HL-60/S4 treated with phorbol 12-myristate 13-acetate at 8.2 ng/mL for 4 days and 3 days (cell line): ENCODE results near the gene RMRP.
"Not testable (repeated sequence)": the region's sequence is repeated elsewhere in the genome, so short reads cannot be mapped to it uniquely, and the experiment has no call there.

Experiments
- in situ Hi-C: fragments of 300-500 bp; cut with MboI; formaldehyde crosslinking; loops from 2 replicates; pipeline ENCODE4 v1.15.0; 2022; ENCODE audit warnings: low sequenced_read_pairs

RMRP gene

DNA sequence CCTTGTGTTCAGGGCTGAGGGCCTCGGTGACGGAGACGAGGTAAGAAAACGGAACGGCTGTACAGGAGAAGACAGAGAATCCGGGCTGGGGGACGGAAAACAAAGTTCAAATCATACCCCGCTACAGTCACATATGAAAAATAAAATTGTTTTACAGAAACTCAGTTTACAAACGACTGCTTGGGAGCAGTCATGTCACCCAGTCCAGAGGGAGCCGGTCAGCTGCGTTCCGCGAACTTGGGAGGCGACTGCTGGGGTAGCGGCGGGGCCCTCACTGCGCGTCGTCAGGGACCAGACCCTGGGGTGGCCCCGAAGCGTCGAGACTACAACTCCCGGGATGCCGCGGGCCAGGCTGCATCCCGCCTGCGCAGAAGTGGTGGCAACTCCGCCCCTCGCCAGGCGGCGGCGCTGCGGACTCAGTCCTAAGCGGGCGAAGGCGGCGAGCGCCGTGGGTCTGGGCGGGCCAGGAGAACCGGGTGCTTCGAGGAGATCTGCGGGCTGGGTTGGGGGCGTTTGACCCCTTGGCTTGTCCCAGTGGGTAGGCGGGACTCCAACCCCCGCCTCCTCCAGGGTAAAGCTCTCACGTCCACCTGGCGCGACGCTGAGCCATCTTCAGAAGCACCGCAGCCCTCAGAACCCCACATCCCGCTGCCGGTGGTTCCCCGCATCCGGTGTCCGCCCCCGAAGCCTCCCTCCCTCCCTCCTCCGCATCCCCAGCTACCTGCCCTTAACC, 11.1 kb downstream of the RMRP start:
- in situ Hi-C loops: no loop called here

GRCh38 chr9:35646153-35646532, 11.7 kb downstream of the RMRP start:
- in situ Hi-C loops: no loop called here

- in situ Hi-C loops: not testable (repeated sequence)
These were observed 12.1 kb downstream of the RMRP start for GRCh38 chr9:35645736-35646135.

- in situ Hi-C loops: no loop called here
These were observed 14.8 kb downstream of the RMRP start for GRCh38 chr9:35643046-35643445.

- in situ Hi-C loops: not testable (repeated sequence)
These were observed 16.3 kb downstream of the RMRP start for GRCh38 chr9:35641478-35641877.

GRCh38 chr9:35640431-35640830, 17.4 kb downstream of the RMRP start:
- in situ Hi-C loops: not testable (repeated sequence)

GRCh38 chr9:35639631-35640030, 18.2 kb downstream of the RMRP start:
- in situ Hi-C loops: no loop called here

GRCh38 chr9:35639225-35639624, 18.6 kb downstream of the RMRP start:
- in situ Hi-C loops: not testable (repeated sequence)

DNA sequence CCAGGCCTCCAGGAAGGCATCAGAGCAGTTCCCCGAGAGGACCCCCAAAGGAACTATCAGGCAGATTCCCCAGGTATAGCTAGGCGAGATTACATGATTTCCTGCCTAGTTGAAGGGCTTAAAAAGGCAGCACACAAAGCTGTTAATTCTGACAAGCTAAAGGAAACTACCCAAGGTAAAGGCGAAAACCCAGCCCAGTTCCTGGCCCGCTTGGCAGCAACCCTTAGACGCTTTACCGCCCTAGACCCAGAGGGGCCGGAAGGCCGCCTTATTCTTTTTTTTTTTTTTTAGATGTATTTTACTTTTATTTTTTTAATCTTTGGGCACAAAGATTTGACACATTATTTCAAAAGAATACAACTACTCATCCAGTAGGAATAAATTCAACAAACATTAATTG, 19.1 kb downstream of the RMRP start:
- in situ Hi-C loops: not testable (repeated sequence)

DNA sequence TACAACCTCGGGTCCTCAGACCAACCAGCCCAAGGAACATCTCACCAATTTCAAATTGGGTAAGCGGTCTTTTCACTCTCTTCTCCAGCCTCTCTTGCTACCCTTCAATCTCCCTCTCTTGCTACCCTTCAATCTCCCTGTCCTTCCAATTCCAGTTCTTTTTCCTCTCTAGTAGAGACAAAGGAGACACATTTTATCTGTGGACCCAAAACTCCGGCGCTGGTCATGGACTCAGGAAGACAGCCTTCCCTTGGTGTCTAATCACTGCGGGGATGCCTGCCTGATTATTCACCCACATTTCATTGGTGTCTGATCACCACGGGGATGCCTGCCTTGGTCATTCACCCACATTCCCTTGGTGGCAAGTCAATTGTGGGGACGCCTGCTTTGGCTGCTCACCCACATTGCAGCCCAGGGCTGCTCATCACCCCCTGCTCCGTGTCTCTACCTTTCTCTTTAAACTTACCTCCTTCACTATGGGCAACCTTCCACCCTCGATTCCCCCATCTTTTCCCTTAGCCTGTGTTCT, 20.3 kb downstream of the RMRP start:
- in situ Hi-C loops: not testable (repeated sequence)

- in situ Hi-C loops: not testable (repeated sequence)
These were observed 21.0 kb downstream of the RMRP start for GRCh38 chr9:35636877-35637246.

GRCh38 chr9:35636135-35636876, 21.5 kb downstream of the RMRP start:
- in situ Hi-C loops: no loop called here

DNA sequence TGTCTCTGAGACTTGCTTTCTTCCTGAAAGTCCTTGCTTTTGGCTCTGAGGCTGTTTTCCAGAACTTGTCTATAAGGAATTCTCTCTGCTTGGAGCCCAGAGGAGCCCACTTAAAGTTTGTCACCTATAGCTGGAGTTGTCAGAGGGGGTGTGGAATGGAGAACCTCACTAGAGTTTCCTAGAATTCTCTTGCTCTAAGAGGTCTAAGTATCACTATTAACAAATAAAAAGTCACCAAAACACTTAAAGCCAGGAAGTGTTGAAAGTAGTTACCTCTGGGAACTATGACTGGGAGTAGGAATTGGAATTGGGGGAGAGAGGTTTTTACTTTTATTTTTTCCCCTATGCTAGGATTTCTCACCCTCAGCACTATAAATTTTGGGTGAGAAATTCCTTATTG, 22.1 kb downstream of the RMRP start:
- in situ Hi-C loops: no loop called here

DNA sequence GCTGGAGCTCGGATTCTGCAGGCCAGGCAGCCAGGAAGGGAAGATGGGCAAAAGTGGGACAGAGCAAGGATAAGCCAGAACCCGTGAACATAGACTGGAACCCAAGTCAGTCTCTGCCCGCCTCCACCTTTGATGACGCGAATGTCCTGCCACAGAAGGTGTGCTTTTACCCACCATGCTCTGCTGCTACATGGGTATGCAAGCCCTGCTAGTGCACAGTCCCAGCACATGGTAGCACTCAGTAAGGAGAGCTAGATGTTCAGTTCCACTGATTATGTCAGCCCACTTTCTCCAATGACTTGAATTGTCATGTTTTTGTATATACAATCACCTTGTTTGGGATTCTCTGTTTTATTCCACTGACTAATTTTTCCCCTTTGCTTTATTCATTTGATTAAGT, 28.2 kb downstream of the RMRP start:
- in situ Hi-C loops: no loop called here

- in situ Hi-C loops: no loop called here
These were observed 29.3 kb downstream of the RMRP start for GRCh38 chr9:35628389-35628991.

GRCh38 chr9:35627575-35627974, 30.2 kb downstream of the RMRP start:
- in situ Hi-C loops: no loop called here

GRCh38 chr9:35619800-35620158, 38.0 kb downstream of the RMRP start:
- in situ Hi-C loops: no loop called here

DNA sequence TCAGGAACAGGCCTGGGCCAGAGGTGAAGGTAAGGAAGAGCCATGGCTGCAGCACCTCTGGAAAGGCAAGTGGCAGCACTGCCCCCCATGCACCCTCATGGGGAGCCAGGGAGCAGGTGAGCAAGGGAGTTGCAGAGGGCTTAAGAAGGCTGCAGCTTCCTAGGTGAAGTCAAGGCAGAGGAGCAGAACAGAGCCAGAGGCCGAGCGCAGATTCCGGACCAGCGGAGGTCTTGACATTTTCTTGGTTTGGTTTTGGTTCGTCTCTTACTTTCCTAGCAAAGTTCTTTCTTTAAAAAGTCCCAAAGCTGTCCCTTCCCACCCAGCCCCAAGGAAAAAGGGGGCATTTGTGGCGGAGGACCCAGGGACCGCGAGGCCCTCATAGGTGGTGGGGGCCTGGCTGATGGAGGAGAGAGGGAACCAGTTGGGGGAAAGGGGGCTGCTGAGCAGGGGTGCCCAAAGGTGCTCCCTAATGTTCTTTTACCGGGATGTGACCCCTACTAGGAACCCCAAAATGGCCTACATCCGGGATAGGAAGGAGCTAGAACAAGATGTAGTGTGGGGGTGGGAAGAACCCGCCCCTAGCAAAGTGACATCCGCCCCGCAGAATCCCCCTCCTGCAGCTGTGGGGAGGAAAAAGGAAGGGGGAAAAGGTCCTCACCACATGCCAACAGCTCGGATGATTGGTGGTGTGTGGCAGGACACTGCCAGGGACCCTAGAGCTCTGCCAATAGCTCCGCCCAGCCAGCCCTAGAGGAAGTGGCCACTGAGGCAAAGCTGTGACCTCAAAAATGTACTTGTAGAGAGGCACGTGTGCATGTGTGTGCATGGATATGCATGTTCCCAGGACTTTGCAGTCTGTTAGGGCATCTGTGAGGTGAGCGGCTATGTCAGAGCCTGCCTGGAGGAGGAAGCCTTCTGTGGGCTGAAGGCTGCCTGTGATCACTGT, 38.7 kb downstream of the RMRP start:
- in situ Hi-C loops: no loop called here

- in situ Hi-C loops: no loop called here
These were observed 39.5 kb downstream of the RMRP start, which contains the start of gene CD72 for GRCh38 chr9:35618325-35618727. Gene CD72 (minus strand): TSS chr9:35618413. CDS start chr9:35618303, 110 bp downstream.

DNA sequence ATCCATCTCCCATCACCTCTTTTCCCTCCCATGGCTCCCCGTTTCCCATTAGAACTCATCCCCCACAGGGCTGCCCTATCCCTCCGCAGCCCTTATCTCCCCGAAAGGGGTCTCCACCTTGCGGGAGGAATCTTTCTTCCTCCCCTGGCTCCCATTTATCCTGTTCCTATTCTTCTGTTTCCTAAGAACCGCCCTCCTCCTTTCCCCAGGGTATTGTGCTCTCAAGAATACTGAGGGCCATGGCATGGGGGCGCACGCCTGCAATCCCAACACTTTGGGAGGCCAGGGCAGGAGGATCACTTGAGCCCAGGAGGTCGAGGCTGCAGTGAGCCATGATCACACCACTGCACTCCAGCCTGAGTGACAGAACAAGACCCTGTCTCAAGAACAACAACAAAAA, 40.3 kb downstream of the RMRP start:
- in situ Hi-C loops: no loop called here
